ENCODE data around the gene SEPTIN11.

Gene SEPTIN11

DNA sequence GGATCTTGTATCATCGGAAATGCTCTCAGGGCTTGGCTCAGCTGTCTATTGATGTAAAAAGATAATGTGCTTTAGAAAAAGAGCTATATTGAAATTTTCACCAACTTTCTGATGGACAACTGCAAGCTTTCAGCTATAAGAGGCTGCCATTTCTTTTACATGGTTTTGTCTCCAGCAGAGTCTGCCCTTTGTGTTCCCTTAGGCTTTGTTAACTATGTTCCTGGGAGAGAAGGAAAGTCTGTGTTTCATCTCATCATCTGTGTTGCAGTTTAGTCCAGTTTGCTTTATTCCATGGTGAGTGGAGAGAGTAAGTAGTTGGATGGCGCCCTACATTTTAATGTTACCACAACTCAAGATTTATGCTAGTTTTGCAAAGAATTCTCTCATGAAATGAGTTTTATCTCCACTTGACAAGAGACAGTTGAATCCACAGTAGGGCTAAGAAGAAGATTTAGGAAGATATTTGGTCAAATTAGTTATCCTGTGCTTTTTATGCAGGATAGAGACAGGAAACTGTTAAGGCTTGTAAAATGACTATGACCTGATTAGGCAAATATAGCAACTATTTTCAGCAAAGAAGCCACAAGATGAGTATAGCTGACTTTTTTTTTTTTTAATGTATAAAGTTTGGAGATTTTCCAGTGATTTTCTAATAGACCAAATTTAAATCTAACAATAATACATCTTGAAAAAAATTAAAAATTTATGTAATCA, 16.5 kb downstream of the SEPTIN11 start:
- H3K4me3 ChIP-seq (ENCODE audit: low read depth, low read length): no peak overlapping the region
- DNase-seq (ENCODE audit: low read depth): no peak
- TF ChIP-seq, protein P1, sequence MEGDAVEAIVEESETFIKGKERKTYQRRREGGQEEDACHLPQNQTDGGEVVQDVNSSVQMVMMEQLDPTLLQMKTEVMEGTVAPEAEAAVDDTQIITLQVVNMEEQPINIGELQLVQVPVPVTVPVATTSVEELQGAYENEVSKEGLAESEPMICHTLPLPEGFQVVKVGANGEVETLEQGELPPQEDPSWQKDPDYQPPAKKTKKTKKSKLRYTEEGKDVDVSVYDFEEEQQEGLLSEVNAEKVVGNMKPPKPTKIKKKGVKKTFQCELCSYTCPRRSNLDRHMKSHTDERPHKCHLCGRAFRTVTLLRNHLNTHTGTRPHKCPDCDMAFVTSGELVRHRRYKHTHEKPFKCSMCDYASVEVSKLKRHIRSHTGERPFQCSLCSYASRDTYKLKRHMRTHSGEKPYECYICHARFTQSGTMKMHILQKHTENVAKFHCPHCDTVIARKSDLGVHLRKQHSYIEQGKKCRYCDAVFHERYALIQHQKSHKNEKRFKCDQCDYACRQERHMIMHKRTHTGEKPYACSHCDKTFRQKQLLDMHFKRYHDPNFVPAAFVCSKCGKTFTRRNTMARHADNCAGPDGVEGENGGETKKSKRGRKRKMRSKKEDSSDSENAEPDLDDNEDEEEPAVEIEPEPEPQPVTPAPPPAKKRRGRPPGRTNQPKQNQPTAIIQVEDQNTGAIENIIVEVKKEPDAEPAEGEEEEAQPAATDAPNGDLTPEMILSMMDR (conservative IDR thresholded peaks at IDR 0.05; ENCODE audit: low read depth, low read length): no peak

DNA sequence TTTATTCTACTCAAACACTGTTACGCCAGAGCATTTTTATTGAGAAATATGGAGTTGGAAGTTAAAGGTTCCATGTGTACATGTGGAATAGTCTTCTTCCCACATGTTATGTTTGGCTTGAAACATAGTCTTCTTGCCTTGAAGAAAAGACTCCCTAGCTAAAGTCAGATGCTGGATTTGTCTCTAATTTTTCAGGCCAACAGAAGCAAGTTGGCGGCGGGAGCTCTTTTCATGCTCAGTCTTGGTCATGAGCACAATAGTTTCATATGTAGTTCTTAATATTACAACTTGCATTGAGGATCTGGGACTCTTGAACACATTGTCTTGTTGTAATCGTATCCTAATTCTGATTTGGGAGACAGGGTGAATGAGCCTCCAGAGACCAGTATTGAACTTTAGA, 19.4 kb downstream of the SEPTIN11 start:
- H3K4me3 ChIP-seq (ENCODE audit: low read depth, low read length): no peak overlapping the region
- no peak for DNase-seq (ENCODE audit: low read depth)
- TF ChIP-seq, protein P1 (conservative IDR thresholded peaks at IDR 0.05; ENCODE audit: low read depth, low read length): no peak

DNA sequence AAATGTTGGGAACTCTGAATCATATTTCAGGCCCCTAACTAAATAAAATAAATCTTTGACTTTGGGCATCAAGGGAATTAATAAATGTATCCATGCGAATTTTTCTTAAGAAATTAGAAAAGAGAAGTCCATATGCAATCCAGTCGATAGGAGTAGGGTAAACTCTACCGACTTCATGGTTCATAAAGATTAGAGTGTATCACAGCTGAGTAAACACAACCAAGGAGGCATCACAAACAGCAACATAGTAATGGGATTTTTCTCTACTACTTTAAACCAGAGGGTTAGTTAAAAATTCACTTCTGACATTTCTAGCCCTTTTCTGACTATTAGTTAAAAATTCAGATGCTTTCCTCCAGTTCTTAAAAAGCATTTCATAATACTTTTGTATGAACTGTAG, 19.9 kb downstream of the SEPTIN11 start:
- no peak overlapping the region for H3K4me3 ChIP-seq (ENCODE audit: low read depth, low read length)
- TF ChIP-seq, protein P1 (conservative IDR thresholded peaks at IDR 0.05; ENCODE audit: low read depth, low read length): no peak
- no peak for DNase-seq (ENCODE audit: low read depth)

DNA sequence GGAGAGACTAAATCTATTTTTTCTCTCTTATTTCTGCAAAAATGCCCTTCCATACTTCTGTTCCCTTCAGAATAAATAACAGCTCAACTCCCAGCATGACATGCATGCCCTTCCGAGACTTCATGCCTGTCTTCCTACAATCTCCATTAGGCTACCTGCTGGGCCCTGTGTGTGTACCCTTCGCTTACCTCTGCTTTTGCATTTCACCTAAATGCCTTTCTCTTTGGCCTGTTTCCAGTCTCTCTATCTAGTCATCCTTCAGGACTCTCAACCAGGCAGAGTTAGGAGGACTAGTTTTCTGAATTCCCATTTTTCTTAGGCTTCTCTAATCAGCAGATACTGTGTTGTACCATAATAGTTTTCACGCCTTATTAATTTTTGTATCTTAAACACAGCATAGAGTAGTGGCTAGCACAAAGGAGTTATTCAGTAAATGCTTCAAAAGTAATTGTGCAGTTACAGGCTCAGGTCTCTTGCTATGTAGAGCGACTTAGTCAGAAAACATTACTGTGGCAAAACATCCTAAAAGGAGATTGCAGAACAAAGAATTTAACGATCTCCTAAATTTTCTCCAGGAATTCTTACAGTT, 20.5 kb downstream of the SEPTIN11 start:
- no peak overlapping the region for H3K4me3 ChIP-seq (ENCODE audit: low read depth, low read length)
- TF ChIP-seq, protein P1 (conservative IDR thresholded peaks at IDR 0.05; ENCODE audit: low read depth, low read length): no peak
- no peak for DNase-seq (ENCODE audit: low read depth)

DNA sequence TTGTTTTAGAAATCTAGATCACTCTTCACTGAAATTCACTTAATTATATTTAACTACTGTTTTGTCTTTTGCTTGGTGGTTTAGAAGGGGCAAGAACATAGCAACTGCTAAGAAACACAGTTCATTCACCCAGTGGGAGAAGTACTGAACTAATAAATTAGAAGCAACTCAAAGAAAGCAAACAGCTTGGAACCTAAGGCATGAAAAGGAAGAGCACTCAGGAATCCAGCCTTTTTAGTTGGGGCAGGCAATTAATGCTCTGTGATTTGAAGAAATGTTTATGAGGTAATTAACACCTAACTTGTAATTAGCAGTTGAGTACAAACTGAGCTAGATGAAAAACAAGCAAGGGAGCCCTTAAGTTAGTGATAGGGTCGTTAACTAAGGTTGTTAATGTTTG, 22.8 kb downstream of the SEPTIN11 start:
- no peak for DNase-seq (ENCODE audit: low read depth)
- TF ChIP-seq, protein P1 (conservative IDR thresholded peaks at IDR 0.05; ENCODE audit: low read depth, low read length): no peak
- no peak overlapping the region for H3K4me3 ChIP-seq (ENCODE audit: low read depth, low read length)

DNA sequence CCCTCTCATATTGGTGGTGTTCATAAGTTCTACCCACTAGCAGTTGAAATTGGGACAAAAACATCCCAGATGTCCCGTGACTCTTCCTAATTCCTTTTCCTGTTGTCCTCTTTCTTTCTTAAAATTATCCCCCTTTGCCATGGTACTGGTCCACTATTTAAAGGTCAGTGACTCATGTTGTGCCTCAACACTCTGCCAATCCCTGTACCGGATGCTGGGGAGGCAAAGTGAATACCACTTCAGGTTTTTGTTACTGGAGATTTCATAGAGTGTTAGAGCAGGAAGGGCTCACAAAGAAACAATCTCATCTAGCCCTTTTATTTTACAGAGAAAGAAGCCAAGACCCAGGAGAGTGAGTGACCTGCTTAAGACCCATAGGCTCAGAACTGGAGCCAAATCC, 24.6 kb downstream of the SEPTIN11 start:
- TF ChIP-seq, protein P1 (conservative IDR thresholded peaks at IDR 0.05; ENCODE audit: low read depth, low read length): no peak
- H3K4me3 ChIP-seq (ENCODE audit: low read depth, low read length): no peak overlapping the region
- DNase-seq (ENCODE audit: low read depth): no peak

DNA sequence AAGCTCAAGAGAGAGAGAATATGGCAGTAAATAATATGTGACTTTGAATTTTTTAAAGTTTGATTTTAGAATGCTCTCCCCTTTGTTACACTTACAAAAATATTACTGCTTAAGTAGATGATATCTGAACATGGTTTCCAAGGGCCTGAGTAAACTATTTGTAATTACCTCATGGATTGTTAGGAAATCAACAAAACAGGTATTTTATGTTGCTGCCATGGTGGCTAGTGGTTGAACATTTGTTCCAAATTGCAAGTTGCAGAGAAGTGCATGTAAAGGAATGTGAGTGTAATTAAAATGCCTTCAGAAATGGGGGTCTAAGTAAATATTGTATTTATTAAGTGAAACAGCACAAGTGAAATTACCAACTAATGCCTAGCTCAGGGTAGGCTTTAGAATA, 27.6 kb downstream of the SEPTIN11 start:
- no peak for DNase-seq (ENCODE audit: low read depth)
- no peak overlapping the region for H3K4me3 ChIP-seq (ENCODE audit: low read depth, low read length)
- TF ChIP-seq, protein P1 (conservative IDR thresholded peaks at IDR 0.05; ENCODE audit: low read depth, low read length): no peak

Data from choroid plexus epithelial cell (primary cell).